SU-DHL-6 (cell line): ENCODE results near the gene ATG10.

Source experiments
- CTCF ChIP-seq: fragments of 200-600 bp; sonication (generic); IDR thresholded peaks from one replicate; pipeline ENCODE4 v1.5.1; 2017; ENCODE audit warnings: antibody characterized with exemption, mild to moderate bottlenecking, low read length, moderate library complexity; ENCODE audit not compliant: insufficient read depth, poor library complexity, severe bottlenecking
- EZH2phosphoT487 ChIP-seq: fragments of 200-600 bp; sonication (generic), shearing (Covaris generic); conservative IDR thresholded peaks from 2 replicates; pipeline ENCODE4 v1.6.1; 2018; ENCODE audit warnings: mild to moderate bottlenecking, antibody characterized with exemption, low read length, moderate library complexity, mixed read lengths

- TF ChIP-seq CTCF (no peak), EZH2phosphoT487 (no peak)
These were observed 100.3 kb downstream of the ATG10 start for GRCh38 chr5:82072138-82072537.
